HepG2 (cell line): ENCODE measurements around the gene CHCHD5. TPM values are rescaled to one million over a fixed set of nuclear protein-coding genes. Genes with fewer than 3 reads are reported as not detected.

Experiments
- ATAC-seq: fragments of 200-7000 bp; cut with Tn5 transposase; 3 replicates; pipeline ENCODE4 v1.9.1; 2020; ENCODE audit warnings: mild to moderate bottlenecking, moderate library complexity
- Bru-seq: library from RNA; stranded (reverse); fragments of 400-500 nt; gene quantifications from one replicate; lab custom pipeline; 2021; lab: Mats Ljungman, UMichigan
- BruChase-seq, 2 experiments: library from RNA; stranded (reverse); fragments of 400-500 nt; gene quantifications; one replicate each; lab custom pipeline; 2021; lab: Mats Ljungman, UMichigan
- BruUV-seq: library from RNA; stranded (reverse); fragments of 400-500 nt; replicated peaks from 2 replicates; lab custom pipeline; 2021; lab: Mats Ljungman, UMichigan
- CTCF ChIA-PET: fragments of 300-600 bp; formaldehyde crosslinking; extraction: SDS; loops from one replicate; lab custom pipeline; 2021; ENCODE audit warnings: low total read pairs, inconsistent platforms, low intra/inter-chr PET ratio; lab: Yijun Ruan, JAX
- POLR2A ChIA-PET: fragments of 350-600 bp; sonication (Branson Sonifier 250); formaldehyde crosslinking; loops from one replicate; lab custom pipeline; 2020; ENCODE audit warnings: antibody characterized with exemption, inconsistent platforms; lab: Yijun Ruan, JAX
- DNase-seq: peaks from one replicate; pipeline ENCODE4 v3.0.0-alpha.2; 2015; ENCODE audit warnings: low spot score
- FAIRE-seq: peaks from 3 replicates; lab custom pipeline; 2011; peaks lifted over from hg19 to GRCh38; lab: Jason Lieb, UNC
- H2AFZ ChIP-seq: one replicate; pipeline ENCODE4 v1.6.1; 2011; ENCODE audit warnings: low read length, inconsistent platforms
- H3K27ac ChIP-seq: fragments of 300-600 bp; 3 replicates; pipeline ENCODE4 v1.8.0; 2011; ENCODE audit warnings: mixed run types, mild to moderate bottlenecking, mixed read lengths, low read length, inconsistent platforms; ENCODE audit not compliant: insufficient read depth; ENCODE audit errors: extremely low read length
- H3K27me3 ChIP-seq, 2 experiments: fragments of 200-600 bp in 1 of 2; 2 replicates in 1 of 2; 3 replicates in 1 of 2; pipeline versions ENCODE4 v1.6.0 to v1.8.0; 2011; ENCODE audit warnings: low read length in 2 of 2, mild to moderate bottlenecking in 2 of 2, moderate library complexity in 2 of 2, inconsistent platforms in 1 of 2; ENCODE audit not compliant: insufficient read depth in 2 of 2, control insufficient read depth in 1 of 2
- H3K36me3 ChIP-seq, 2 experiments: fragments of 200-600 bp in 1 of 2; replicated peaks in 1 of 2; 2 replicates in 1 of 2; 3 replicates in 1 of 2; pipeline versions ENCODE4 v1.5.1 to v1.8.0; 2011; ENCODE audit warnings: low read length in 2 of 2, inconsistent platforms in 1 of 2; ENCODE audit not compliant: insufficient read depth in 2 of 2, control insufficient read depth in 1 of 2
- H3K4me1 ChIP-seq: 2 replicates; pipeline ENCODE4 v1.5.1; 2012; ENCODE audit warnings: low read length, inconsistent platforms; ENCODE audit not compliant: insufficient read depth
- H3K4me2 ChIP-seq: 2 replicates; pipeline ENCODE4 v1.6.0; 2011; ENCODE audit warnings: low read depth, low read length, inconsistent platforms
- H3K4me3 ChIP-seq, 3 experiments: fragments of 200-600 bp in 1 of 3; sonication (generic), shearing (Covaris generic) in 1 of 3; replicated peaks in 1 of 3; 2 replicates each; pipeline ENCODE4 v1.5.1; 2011 to 2016; ENCODE audit warnings: low read length in 3 of 3, inconsistent platforms in 2 of 3, low read depth in 2 of 3, mild to moderate bottlenecking in 2 of 3, control low read depth in 1 of 3, mixed read lengths in 1 of 3; ENCODE audit not compliant: insufficient read depth in 1 of 3
- H3K79me2 ChIP-seq: one replicate; pipeline ENCODE4 v1.6.1; 2011; ENCODE audit warnings: low read length, inconsistent platforms; ENCODE audit not compliant: insufficient read depth
- H3K9ac ChIP-seq: 2 replicates; pipeline ENCODE4 v1.6.0; 2011; ENCODE audit warnings: mild to moderate bottlenecking, low read depth, low read length, inconsistent platforms; ENCODE audit not compliant: insufficient read depth
- H3K9me3 ChIP-seq: 2 replicates; pipeline ENCODE4 v1.5.1; 2012; ENCODE audit warnings: mild to moderate bottlenecking, low read length
- H4K20me1 ChIP-seq: 2 replicates; pipeline ENCODE4 v1.6.0; 2011; ENCODE audit warnings: inconsistent platforms, mild to moderate bottlenecking, low read length, moderate library complexity; ENCODE audit not compliant: insufficient read depth
- MZF1 ChIP-seq: sonication (generic); formaldehyde crosslinking; IDR thresholded peaks from 2 replicates; pipeline ENCODE4 v1.8.1; 2023; ENCODE audit warnings: mild to moderate bottlenecking, missing genetic modification reagents, borderline replicate concordance
- NFE2L1 ChIP-seq: sonication (generic); formaldehyde crosslinking; IDR thresholded peaks from 2 replicates; pipeline ENCODE4 v1.4.0; 2020; ENCODE audit warnings: missing genetic modification reagents, mild to moderate bottlenecking, borderline replicate concordance
- NRL ChIP-seq: sonication (generic); formaldehyde crosslinking; IDR thresholded peaks from 2 replicates; pipeline ENCODE4 v1.5.0; 2020; ENCODE audit warnings: missing genetic modification reagents, mild to moderate bottlenecking, moderate library complexity, borderline replicate concordance
- ZFP36L2 ChIP-seq: sonication (generic); formaldehyde crosslinking; IDR thresholded peaks from 2 replicates; pipeline ENCODE4 v1.4.0; 2020; ENCODE audit warnings: missing genetic modification reagents
- ZNF136 ChIP-seq: sonication (generic); formaldehyde crosslinking; IDR thresholded peaks from 2 replicates; pipeline ENCODE4 v1.8.1; 2022; ENCODE audit warnings: low read depth, mild to moderate bottlenecking, moderate library complexity, missing genetic modification reagents
- ZNF318 ChIP-seq: sonication (generic); formaldehyde crosslinking; IDR thresholded peaks from 2 replicates; pipeline ENCODE4 v1.4.0; 2020; ENCODE audit warnings: mild to moderate bottlenecking, missing genetic modification reagents
- ZNF44 ChIP-seq: sonication (generic); formaldehyde crosslinking; IDR thresholded peaks from 2 replicates; pipeline ENCODE4 v1.5.1; 2020; ENCODE audit warnings: mild to moderate bottlenecking, missing genetic modification reagents
- WGBS: methylation state at CpG from one replicate; pipeline ENCODE4 v1.1.6; 2017; ENCODE audit warnings: low lambda C conversion rate; 5-methylcytosine and 5-hydroxymethylcytosine counted together
- in situ Hi-C: cut with HindIII; loops from 2 replicates; pipeline ENCODE4 v1.10.0; 2017; ENCODE audit warnings: low pct_unique_long_range_greater_than_20kb; ENCODE audit not compliant: extremely low pct_ligation_motif_present
- intact Hi-C: fragments of 100-400 bp; cut with micrococcal nuclease; formaldehyde crosslinking; loops from one replicate; pipeline ENCODE4 v1.10.0; 2022; ENCODE audit not compliant: unreplicated experiment
- long read RNA-seq, 2 experiments: library from RNA in 1 of 2; library from polyadenylated mRNA in 1 of 2; stranded (forward) in 1 of 2; unstranded in 1 of 2; transcript quantifications; one replicate each; pipeline ENCODE4 v2.0.0, GENCODE V29; 2019 to 2022
- polyA minus RNA-seq, 3 experiments: library from RNA; depleted of rRNA, polyadenylated mRNA; stranded (reverse); fragments of >200 nt; gene quantifications; 2 replicates each; pipeline ENCODE4 v1.2.3, GENCODE V29; 2011; ENCODE audit warnings: low replicate concordance in 1 of 3
- polyA plus RNA-seq, 8 experiments: library from polyadenylated mRNA; depleted of rRNA in 3 of 8; stranded (reverse) in 7 of 8; unstranded in 1 of 8; fragments of >200 nt; fragmentation: Illumina TruSeq in 4 of 8; extraction: Trizol in 4 of 8; gene quantifications; 2 replicates each; pipeline versions ENCODE4 v1.2.1 to v1.2.3, GENCODE V29; 2011 to 2016; ENCODE audit warnings: low read depth in 4 of 8, missing spikeins in 1 of 8, mixed read lengths in 1 of 8; ENCODE audit not compliant: insufficient read depth in 1 of 8
- total RNA-seq, 5 experiments: library from RNA; depleted of rRNA; stranded (reverse); fragments of >200 nt; fragmentation: Illumina TruSeq; extraction: Trizol; gene quantifications; 2 replicates each; pipeline ENCODE4 v1.2.3, GENCODE V29; 2016; ENCODE audit warnings: low read depth in 1 of 5

CHCHD5 gene
- total RNA-seq (2016; rRNA removed; fragmentation: Illumina TruSeq; extraction: Trizol) (22.8 and 23.9 TPM in 2 replicates), polyA plus RNA-seq (2011; rRNA removed) (19.0 and 22.7 TPM in 2 replicates), polyA minus RNA-seq (2011; rRNA and poly(A)+ RNA removed; ENCODE audit: low replicate concordance) (8.7 and 43.9 TPM in 2 replicates), Bru-seq, nascent RNA (percentile 80 among the genes with signal in this experiment), BruChase-seq, experiment 1, labeled RNA remaining after a 6-hour chase (percentile 66 among the genes with signal in this experiment), BruChase-seq, experiment 2, labeled RNA remaining after a 2-hour chase (percentile 67 among the genes with signal in this experiment)
- total RNA-seq (2016; cell fraction: cytosol; rRNA removed; fragmentation: Illumina TruSeq; extraction: Trizol; ENCODE audit: low read depth) = 27.4 and 35.9 TPM in 2 replicates
- total RNA-seq (2016; cell fraction: insoluble cytoplasmic fraction; rRNA removed; fragmentation: Illumina TruSeq; extraction: Trizol) = 21.3 and 24.7 TPM in 2 replicates
- total RNA-seq (2016; cell fraction: membrane; rRNA removed; fragmentation: Illumina TruSeq; extraction: Trizol) = 27.3 and 31.8 TPM in 2 replicates
- 13.0 and 14.1 TPM in 2 replicates for total RNA-seq (2016; cell fraction: nucleus; rRNA removed; fragmentation: Illumina TruSeq; extraction: Trizol)
- polyA plus RNA-seq (2011; cell fraction: cytosol; rRNA removed) = 20.8 and 43.9 TPM in 2 replicates
- polyA plus RNA-seq (2011; cell fraction: nucleus; rRNA removed) = 36.4 and 41.5 TPM in 2 replicates
- polyA plus RNA-seq (2012) = 27.5 and 32.7 TPM in 2 replicates
- 44.4 and 53.5 TPM in 2 replicates for polyA plus RNA-seq (2016; cell fraction: cytosol; fragmentation: Illumina TruSeq; extraction: Trizol; ENCODE audit: low read depth)
- polyA plus RNA-seq (2016; cell fraction: insoluble cytoplasmic fraction; fragmentation: Illumina TruSeq; extraction: Trizol; ENCODE audit: low read depth) = 36.8 and 37.7 TPM in 2 replicates
- 42.6 and 49.8 TPM in 2 replicates for polyA plus RNA-seq (2016; cell fraction: membrane; fragmentation: Illumina TruSeq; extraction: Trizol; ENCODE audit: low read depth)
- polyA plus RNA-seq (2016; cell fraction: nucleus; fragmentation: Illumina TruSeq; extraction: Trizol; ENCODE audit: insufficient read depth, low read depth) = 30.3 TPM in 2 replicates
- 12.2 and 12.4 TPM in 2 replicates for polyA minus RNA-seq (2011; cell fraction: cytosol; rRNA and poly(A)+ RNA removed)
- 10.4 and 12.4 TPM in 2 replicates for polyA minus RNA-seq (2011; cell fraction: nucleus; rRNA and poly(A)+ RNA removed)
- long read RNA-seq, experiment 1, transcript CHCHD5-201 (4 exons, 691 nt) = major isoform, 55 of 71 reads
- long read RNA-seq, experiment 1, partial matches to known transcripts = 2 of 71 reads
- long read RNA-seq, experiment 1, other reads (novel, unspliced or antisense) = 12 of 71 reads
- long read RNA-seq, experiment 2, transcript CHCHD5-201 (4 exons, 691 nt) = major isoform, 29 of 76 reads
- long read RNA-seq, experiment 2, partial matches to known transcripts = 35 of 76 reads
- long read RNA-seq, experiment 2, other reads (novel, unspliced or antisense) = 11 of 76 reads

DNA sequence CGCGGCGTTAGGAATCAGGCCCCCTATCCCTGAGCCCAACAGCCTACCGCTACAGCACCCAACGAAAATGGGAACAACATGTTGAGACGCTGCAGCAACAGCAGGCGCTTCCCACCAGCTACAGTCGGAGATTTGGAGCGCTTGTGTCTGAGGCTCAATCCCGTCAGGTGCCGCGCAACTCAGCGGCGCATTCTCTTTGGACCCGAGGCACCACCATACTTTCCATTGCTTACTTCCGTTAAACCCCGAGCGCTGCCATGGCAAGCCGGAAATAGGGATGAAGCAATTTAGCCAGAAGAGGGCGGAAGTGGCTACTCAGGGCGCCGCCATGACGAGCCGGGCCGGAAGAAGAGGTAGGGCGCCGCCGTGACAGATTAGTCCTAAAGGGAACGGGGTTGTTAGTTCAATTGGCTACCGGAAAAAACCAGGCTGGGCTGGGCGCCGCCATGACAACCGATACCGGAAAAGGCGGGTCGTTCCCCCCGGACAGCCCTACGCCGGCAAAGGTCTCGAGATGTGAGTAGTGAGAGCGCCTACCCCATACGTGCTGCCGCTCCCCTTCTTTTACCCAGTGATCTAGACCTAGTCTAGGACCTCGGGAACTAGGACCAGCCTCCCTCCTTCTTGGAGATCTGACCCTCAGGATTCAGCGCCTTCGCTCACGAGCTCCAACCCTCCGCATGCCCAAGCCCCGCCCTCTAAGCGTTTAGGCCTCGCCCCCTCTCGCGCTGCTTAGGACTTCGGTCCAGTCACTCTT, at the start of gene CHCHD5:
Gene CHCHD5, plus strand, starts transcription at position 476 of the 757 bp plus-strand sequence. Its CDS starts 39 bp downstream, at position 515.
- peaks cover 0 to 4% of the 10 kb centered on the region in 2 experiments; a peak in 1 of 5 replicates for H3K27me3 ChIP-seq
- ATAC-seq (peak; percentile 89), DNase-seq (peak; percentile 98), FAIRE-seq (peak; percentile 91)
- H3K4me3 ChIP-seq = peak within 1 kb of the TSS; percentile 76 to 95 (median 87)
- ChIA-PET CTCF (interaction anchor here (1.2 to 1.9 kb wide), 2 partner anchors 102 to 104 kb away, joined by 3 to 5 read pairs; partner anchors contain the start of gene TTL), POLR2A (interaction anchor here (0.5 to 3.3 kb wide), 20 partner anchors 10 to 702 kb away, joined by 3 to 35 read pairs (median 4); partner anchors contain the start of gene SLC20A1)
- no peaks in the 10 kb centered on the region for H4K20me1 ChIP-seq
- H3K27ac ChIP-seq = peak within 1 kb of the TSS; percentile 97
- peaks cover 10% of the 10 kb centered on the region for H3K79me2 ChIP-seq
- no TSS peak for BruUV-seq
- H3K36me3 ChIP-seq = peaks cover 9 to 15% of the 10 kb centered on the region in 2 experiments; a peak in 4 of 5 replicates
- H3K9ac ChIP-seq = peak within 1 kb of the TSS; percentile 97
- no peaks in the 10 kb centered on the region for H3K9me3 ChIP-seq
- peak within 1 kb of the TSS; percentile 33 for H2AFZ ChIP-seq
- 2% methylated on average over 53 of the region's 54 CpGs for WGBS
- H3K4me2 ChIP-seq = peak within 1 kb of the TSS; percentile 91
- in situ Hi-C loops (loop anchor here (5.0 kb wide), 1 partner anchor 102 kb away; the partner anchor contains the start of gene TTL), intact Hi-C loops (loop anchor here (1.0 to 10.0 kb wide), 3 partner anchors 42 to 330 kb away; partner anchors contain the start of genes POLR1B and ZC3H8)
- peaks cover 40% of the 10 kb centered on the region for H3K4me1 ChIP-seq
- TF ChIP-seq NRL (CRISPR knock-in tag) = peak; percentile 97
- peak; percentile 57; the same call in 1 of the 2 replicates for TF ChIP-seq ZFP36L2 (CRISPR knock-in tag)
- TF ChIP-seq ZNF44 (CRISPR knock-in tag) = no peak; the same call in 1 of the 2 replicates
- 0 out of 2 replicates have a peak, but pooled peaks have one; percentile 17 for TF ChIP-seq MZF1 (CRISPR knock-in tag)
- TF ChIP-seq NFE2L1 (CRISPR knock-in tag) = no peak
- TF ChIP-seq ZNF318 (CRISPR knock-in tag) = peak; percentile 93
- TF ChIP-seq ZNF136 = peak; percentile 10; the same call in 1 of the 2 replicates
